ENCODE measurements around the gene IRS2.

GRCh38 chr13:109783815-109784589 lies 2.4 kb downstream of the IRS2 start:
- TF ChIP-seq EZH2phosphoT487 (IDR thresholded peaks at IDR 0.05; ENCODE audit: borderline replicate concordance, low read depth, low read length) (no peak), CTCF (conservative IDR thresholded peaks at IDR 0.05; ENCODE audit: low read length) (no peak)

All from OCI-LY7 (cell line).